ENCODE results near the gene SLC35C1. TPM values are rescaled to one million over a fixed set of nuclear protein-coding genes. Genes with fewer than 3 reads are reported as not detected.

SLC35C1 gene
- total RNA-seq (2014; rRNA removed; shearing (Covaris generic)) = 10.2 and 14.6 TPM in 2 replicates

GRCh38 chr11:45804761-45805304 is at the start of gene SLC35C1:
Gene SLC35C1 (plus strand): TSS chr11:45805149. CDS start chr11:45805802, 653 bp downstream.

GRCh38 chr11:45846974-45847910 is 42.3 kb downstream of the SLC35C1 start, which contains the start of gene CRY2:
Gene CRY2 (plus strand): TSS chr11:45847475. CDS start chr11:45847491, 16 bp downstream.

Other genes with a start within 250 kb of the SLC35C1 start
- 12.5 and 14.2 TPM in 2 replicates for gene CHST1, start 139.5 kb upstream of the SLC35C1 start, total RNA-seq (2014; rRNA removed; shearing (Covaris generic))
- 9.3 and 11.6 TPM in 2 replicates for gene CRY2, start 42.3 kb downstream of the SLC35C1 start, total RNA-seq (2014; rRNA removed; shearing (Covaris generic))
- 11.1 and 12.7 TPM in 2 replicates for gene MAPK8IP1, start 80.5 kb downstream of the SLC35C1 start, total RNA-seq (2014; rRNA removed; shearing (Covaris generic))
- gene FREY1, start 102.1 kb downstream of the SLC35C1 start, total RNA-seq (2014; rRNA removed; shearing (Covaris generic)) = 1.6 and 1.7 TPM in 2 replicates
- gene PEX16, start 112.7 kb downstream of the SLC35C1 start, total RNA-seq (2014; rRNA removed; shearing (Covaris generic)) = 59.6 and 62.7 TPM in 2 replicates
- gene LARGE2, start 117.5 kb downstream of the SLC35C1 start, total RNA-seq (2014; rRNA removed; shearing (Covaris generic)) = 0.11 and 0.19 TPM in 2 replicates

All from A375 (cell line).